ENCODE measurements around the gene TBCC.
"Not testable (repeated sequence)": the region's sequence is repeated elsewhere in the genome, so short reads cannot be mapped to it uniquely, and the experiment has no call there.

The TBCC gene

GRCh38 chr6:42742116-42742894 is 3.6 kb downstream of the TBCC start:
- ATAC-seq: no peak
- TF ChIP-seq PPARA (CRISPR knock-in tag; IDR thresholded peaks at IDR 0.05; ENCODE audit: borderline replicate concordance) (no peak), TSHZ2 (CRISPR knock-in tag; IDR thresholded peaks at IDR 0.05) (no peak), TOX (CRISPR knock-in tag; IDR thresholded peaks at IDR 0.05; ENCODE audit: borderline replicate concordance) (0 out of 2 replicates have a peak, but pooled peaks have one; percentile 4)

GRCh38 chr6:42740725-42741124 is 5.2 kb downstream of the TBCC start:
- TF ChIP-seq RARB (CRISPR knock-in tag; IDR thresholded peaks at IDR 0.05) (no peak), ZC3H10 (CRISPR knock-in tag; IDR thresholded peaks at IDR 0.05) (no peak), PATZ1 (CRISPR knock-in tag; IDR thresholded peaks at IDR 0.05; ENCODE audit: borderline replicate concordance) (no peak), ZNF70 (CRISPR knock-in tag; IDR thresholded peaks at IDR 0.05) (no peak), CREB5 (CRISPR knock-in tag; IDR thresholded peaks at IDR 0.05; ENCODE audit: low read depth) (no peak), BACH2 (CRISPR knock-in tag; IDR thresholded peaks at IDR 0.05; ENCODE audit: borderline replicate concordance) (no peak), ISL1 (CRISPR knock-in tag; IDR thresholded peaks at IDR 0.05) (no peak), TSHZ2 (CRISPR knock-in tag; IDR thresholded peaks at IDR 0.05) (no peak), PPARA (CRISPR knock-in tag; IDR thresholded peaks at IDR 0.05; ENCODE audit: borderline replicate concordance) (no peak), CSDC2 (CRISPR knock-in tag; IDR thresholded peaks at IDR 0.05) (no peak), ARNTL (CRISPR knock-in tag; IDR thresholded peaks at IDR 0.05; ENCODE audit: borderline replicate concordance, low read depth) (no peak), ZFP30 (CRISPR knock-in tag; IDR thresholded peaks at IDR 0.05) (no peak), CSRNP3 (CRISPR knock-in tag; IDR thresholded peaks at IDR 0.05) (no peak), ESRRG (CRISPR knock-in tag; IDR thresholded peaks at IDR 0.05) (no peak), OSR1 (CRISPR knock-in tag; IDR thresholded peaks at IDR 0.05) (no peak), SNAI2 (CRISPR knock-in tag; IDR thresholded peaks at IDR 0.05) (no peak)
- no peak for ATAC-seq

GRCh38 chr6:42735976-42736375 is 9.9 kb downstream of the TBCC start:
- TF ChIP-seq POU6F1 (CRISPR knock-in tag; IDR thresholded peaks at IDR 0.05; ENCODE audit: borderline replicate concordance, low read depth) (no peak), ZNF565 (CRISPR knock-in tag; conservative IDR thresholded peaks at IDR 0.05; ENCODE audit: low read depth) (no peak), GLIS3 (CRISPR knock-in tag; IDR thresholded peaks at IDR 0.05) (no peak)

GRCh38 chr6:42733867-42734481 is 11.9 kb downstream of the TBCC start:
- ATAC-seq: not testable (repeated sequence)

More at GRCh38 chr6:42735976-42736375, 9.9 kb downstream of the TBCC start:
- no peak for ATAC-seq
